Neural progenitor cell (in vitro differentiated cells): Measurements from ENCODE around the gene STAT5A.

ENCODE experiments used
- CTCF ChIP-seq: fragments of 200-600 bp; sonication (generic); IDR thresholded peaks from 2 replicates; pipeline ENCODE4 v1.5.1; 2017; ENCODE audit warnings: antibody characterized with exemption, mild to moderate bottlenecking
- EZH2 ChIP-seq: fragments of 200-600 bp; sonication (generic); IDR thresholded peaks from 2 replicates; pipeline ENCODE4 v1.6.1; 2017; ENCODE audit warnings: antibody characterized with exemption, mild to moderate bottlenecking, moderate library complexity
- EZH2phosphoT487 ChIP-seq: fragments of 200-600 bp; sonication (generic); IDR thresholded peaks from 2 replicates; pipeline ENCODE4 v1.6.1; 2017; ENCODE audit warnings: antibody characterized with exemption

GRCh38 chr17:42334677-42335076 is 46.4 kb downstream of the STAT5A start:
- TF ChIP-seq CTCF (no peak), EZH2phosphoT487 (no peak), EZH2 (no peak)
